H9 (cell line): ENCODE measurements around the gene RHOA. TPM values are rescaled to one million over a fixed set of nuclear protein-coding genes. Genes with fewer than 3 reads are reported as not detected.
"Not testable (repeated sequence)": the region's sequence is repeated elsewhere in the genome, so short reads cannot be mapped to it uniquely, and the experiment has no call there.

Experiments
- DNase-seq: peaks from one replicate; pipeline ENCODE4 v3.0.0-alpha.2; 2017
- H2AFZ ChIP-seq: one replicate; pipeline ENCODE4 v1.6.1; 2013; ENCODE audit warnings: mild to moderate bottlenecking, low read length, control low read depth, moderate library complexity
- H2AK5ac ChIP-seq: 2 replicates; pipeline ENCODE4 v1.6.1; 2013; ENCODE audit warnings: low read length, control low read depth, mixed read lengths; ENCODE audit not compliant: insufficient read length
- H2BK120ac ChIP-seq: one replicate; pipeline ENCODE4 v1.6.1; 2013; ENCODE audit warnings: low read depth, mild to moderate bottlenecking, low read length, control low read depth, inconsistent platforms; ENCODE audit not compliant: poor library complexity, severe bottlenecking
- H2BK12ac ChIP-seq: 2 replicates; pipeline ENCODE4 v1.6.1; 2013; ENCODE audit warnings: low read length, control low read depth, mixed read lengths, low read depth; ENCODE audit not compliant: insufficient read length
- H2BK15ac ChIP-seq: 2 replicates; pipeline ENCODE4 v1.6.1; 2013; ENCODE audit warnings: low read depth, low read length, control low read depth
- H2BK20ac ChIP-seq: one replicate; pipeline ENCODE4 v1.6.1; 2013; ENCODE audit warnings: low read depth, mild to moderate bottlenecking, low read length, control low read depth, inconsistent platforms; ENCODE audit not compliant: poor library complexity, severe bottlenecking
- H2BK5ac ChIP-seq: 2 replicates; pipeline ENCODE4 v1.6.1; 2013; ENCODE audit warnings: low read length, control low read depth, mixed read lengths; ENCODE audit not compliant: insufficient read length
- H3K14ac ChIP-seq: 2 replicates; pipeline ENCODE4 v1.6.1; 2013; ENCODE audit warnings: low read length, control low read depth; ENCODE audit not compliant: insufficient read depth
- H3K18ac ChIP-seq: 2 replicates; pipeline ENCODE4 v1.6.1; 2013; ENCODE audit warnings: low read depth, mild to moderate bottlenecking, mixed read lengths, low read length, control low read depth; ENCODE audit not compliant: insufficient read length
- H3K23ac ChIP-seq: 2 replicates; pipeline ENCODE4 v1.6.1; 2013; ENCODE audit warnings: low read length, control low read depth, mixed read lengths, low read depth; ENCODE audit not compliant: insufficient read length
- H3K23me2 ChIP-seq: 2 replicates; pipeline ENCODE4 v1.6.1; 2013; ENCODE audit warnings: low read depth, mild to moderate bottlenecking, mixed read lengths, low read length, control low read depth; ENCODE audit not compliant: insufficient read length, poor library complexity, severe bottlenecking
- H3K27ac ChIP-seq: 2 replicates; pipeline ENCODE4 v1.5.1; 2013; ENCODE audit warnings: low read length, control low read depth, mixed read lengths, low read depth; ENCODE audit not compliant: insufficient read length
- H3K27me3 ChIP-seq: 2 replicates; pipeline ENCODE4 v1.6.1; 2013; ENCODE audit warnings: low read length, control low read depth, inconsistent platforms; ENCODE audit not compliant: insufficient read depth
- H3K4ac ChIP-seq: 2 replicates; pipeline ENCODE4 v1.6.1; 2013; ENCODE audit warnings: low read depth, mild to moderate bottlenecking, control low read depth, inconsistent platforms, low read length, moderate library complexity
- H3K4me1 ChIP-seq: 2 replicates; pipeline ENCODE4 v1.6.1; 2013; ENCODE audit warnings: low read length, control low read depth, inconsistent platforms; ENCODE audit not compliant: insufficient read depth
- H3K4me2 ChIP-seq: 2 replicates; pipeline ENCODE4 v1.6.1; 2013; ENCODE audit warnings: low read length, control low read depth, mixed read lengths; ENCODE audit not compliant: insufficient read length, insufficient read depth
- H3K56ac ChIP-seq: 2 replicates; pipeline ENCODE4 v1.6.1; 2013; ENCODE audit warnings: low read depth, mild to moderate bottlenecking, mixed read lengths, low read length, control low read depth; ENCODE audit not compliant: insufficient read length
- H3K79me1 ChIP-seq: 2 replicates; pipeline ENCODE4 v1.6.1; 2013; ENCODE audit warnings: low read depth, mild to moderate bottlenecking, moderate library complexity, low read length, control low read depth, inconsistent platforms; ENCODE audit not compliant: insufficient read depth, poor library complexity, severe bottlenecking
- H3K79me2 ChIP-seq: 2 replicates; pipeline ENCODE4 v1.6.1; 2013; ENCODE audit warnings: low read length, control low read depth, inconsistent platforms; ENCODE audit not compliant: insufficient read depth
- H3K9ac ChIP-seq: 2 replicates; pipeline ENCODE4 v1.6.1; 2013; ENCODE audit warnings: low read length, control low read depth, mixed read lengths; ENCODE audit not compliant: insufficient read length; ENCODE audit errors: extremely low read depth
- H3K9me3 ChIP-seq: one replicate; pipeline ENCODE4 v1.6.1; 2013; ENCODE audit warnings: low read depth, low read length, inconsistent platforms; ENCODE audit not compliant: control insufficient read depth
- H3T11ph ChIP-seq: one replicate; pipeline ENCODE4 v1.6.1; 2013; ENCODE audit warnings: mild to moderate bottlenecking, low read length, control low read depth, inconsistent platforms
- H4K20me1 ChIP-seq: one replicate; pipeline ENCODE4 v1.6.1; 2013; ENCODE audit not compliant: control insufficient read depth, insufficient read length, insufficient read depth
- H4K5ac ChIP-seq: 2 replicates; pipeline ENCODE4 v1.6.1; 2013; ENCODE audit warnings: low read depth, mild to moderate bottlenecking, mixed read lengths, low read length, control low read depth; ENCODE audit not compliant: insufficient read length
- H4K8ac ChIP-seq: replicated peaks from 2 replicates; pipeline ENCODE4 v1.6.1; 2013; ENCODE audit warnings: low read length, control low read depth, mixed read lengths, low read depth; ENCODE audit not compliant: insufficient read length
- H4K91ac ChIP-seq: 2 replicates; pipeline ENCODE4 v1.6.1; 2013; ENCODE audit warnings: low read depth, mild to moderate bottlenecking, moderate library complexity, mixed read lengths, low read length, control low read depth; ENCODE audit not compliant: insufficient read length
- H3K27ac Mint-ChIP-seq, 3 experiments: 2 replicates in 2 of 3; 3 replicates in 1 of 3; pipeline ENCODE4 v1.8.0; 2020 to 2021; ENCODE audit warnings: mixed read lengths in 3 of 3, mild to moderate bottlenecking in 1 of 3, moderate library complexity in 1 of 3
- H3K27me3 Mint-ChIP-seq: 2 replicates; pipeline ENCODE4 v1.8.0; 2021; ENCODE audit warnings: low read depth, mild to moderate bottlenecking, moderate library complexity, mixed read lengths
- H3K36me3 Mint-ChIP-seq, 3 experiments: 2 replicates in 2 of 3; 3 replicates in 1 of 3; pipeline ENCODE4 v1.8.0; 2020 to 2021; ENCODE audit warnings: low read depth in 3 of 3, mixed read lengths in 3 of 3; ENCODE audit not compliant: insufficient read depth in 1 of 3
- H3K4me1 Mint-ChIP-seq, 2 experiments: 2 replicates each; pipeline ENCODE4 v1.8.0; 2020; ENCODE audit warnings: mixed read lengths in 2 of 2
- H3K4me3 Mint-ChIP-seq, 2 experiments: 2 replicates in 1 of 2; 3 replicates in 1 of 2; pipeline ENCODE4 v1.8.0; 2020 to 2021; ENCODE audit warnings: mild to moderate bottlenecking in 2 of 2, mixed read lengths in 2 of 2, moderate library complexity in 1 of 2
- H3K9me3 Mint-ChIP-seq, 2 experiments: 2 replicates in 1 of 2; 3 replicates in 1 of 2; pipeline ENCODE4 v1.8.0; 2020; ENCODE audit warnings: mild to moderate bottlenecking in 2 of 2, mixed read lengths in 2 of 2, moderate library complexity in 1 of 2
- CTCF ChIP-seq: fragments of 200-600 bp; sonication (generic); conservative IDR thresholded peaks from 3 replicates; pipeline ENCODE4 v1.8.0; 2021; ENCODE audit warnings: antibody characterized with exemption, mild to moderate bottlenecking
- WGBS: extraction: QIAGEN DNeasy Blood & Tissue Kit; methylation state at CpG from one replicate; pipeline ENCODE4 v1.1.7; 2013; ENCODE audit warnings: missing lambda C conversion rate, low lambda C conversion rate, mixed read lengths; ENCODE audit not compliant: insufficient read length; ENCODE audit errors: extremely low coverage; 5-methylcytosine and 5-hydroxymethylcytosine counted together
- total RNA-seq: library from RNA; stranded (reverse); gene quantifications from 2 replicates; pipeline ENCODE4 v1.2.1, GENCODE V29; 2021

The RHOA gene
- total RNA-seq, 1 experiment from 2014 or later, result 403 TPM

- Histone ChIP-seq H3K4ac (no peak overlapping the region), H2BK15ac (no peak overlapping the region), H3K23me2 (no peaks in the 10 kb centered on the region), H3K18ac (no peak overlapping the region), H3K27me3 (no peaks in the 10 kb centered on the region), H3K23ac (no peak overlapping the region), H3K4me2 (no peak overlapping the region), H4K20me1 (no peaks in the 10 kb centered on the region), H2BK12ac (no peak overlapping the region), H3K9me3 (no peaks in the 10 kb centered on the region), H3K9ac (no peak overlapping the region), H3T11ph (no peak overlapping the region), H3K56ac (no peak overlapping the region), H4K5ac (no peak overlapping the region), H2BK20ac (no peak overlapping the region), H2AFZ (no peak overlapping the region), H2BK5ac (no peak overlapping the region), H2BK120ac (no peak overlapping the region), H4K8ac (no peak overlapping the region), H3K27ac (no peak overlapping the region), H3K14ac (no peak overlapping the region), H3K4me1 (no peaks in the 10 kb centered on the region), H3K79me1 (no peaks in the 10 kb centered on the region), H3K79me2 (no peaks in the 10 kb centered on the region), H2AK5ac (no peak overlapping the region), H4K91ac (no peak overlapping the region)
- no peak for TF ChIP-seq CTCF
- WGBS, result no CpG with 5 or more reads among the region's 4 CpGs
- no peaks in the 10 kb centered on the region for H3K4me1 Mint-ChIP-seq
- no peaks in the 10 kb centered on the region; a peak in 1 of 5 replicates for H3K9me3 Mint-ChIP-seq
- DNase-seq, result no peak
- H3K36me3 Mint-ChIP-seq, result peaks cover 23 to 81% (median 56%) of the 10 kb centered on the region in 3 experiments; a peak in 6 of 7 replicates
- peak overlapping the region in 1 of 3 experiments; percentile 37; a peak in 2 of 7 replicates for H3K27ac Mint-ChIP-seq
- no peaks in the 10 kb centered on the region for H3K27me3 Mint-ChIP-seq
- no peak overlapping the region for H3K4me3 Mint-ChIP-seq
Observed at GRCh38 chr3:49329186-49329585, 82.6 kb downstream of the RHOA start.

- H4K20me1 ChIP-seq, H4K91ac ChIP-seq, H3K56ac ChIP-seq, H3K23ac ChIP-seq, H2AK5ac ChIP-seq, H2BK5ac ChIP-seq, H3K27ac ChIP-seq, H3K18ac ChIP-seq, H3K27me3 Mint-ChIP-seq, H2BK120ac ChIP-seq, H3K79me2 ChIP-seq, H3K27me3 ChIP-seq, H4K5ac ChIP-seq, H3K4me1 ChIP-seq, H3K4ac ChIP-seq, H3K23me2 ChIP-seq, H3K4me2 ChIP-seq, H4K8ac ChIP-seq, H3K14ac ChIP-seq, H3K9me3 ChIP-seq, H2BK12ac ChIP-seq, DNase-seq, H3K4me3 Mint-ChIP-seq, H3K9me3 Mint-ChIP-seq, H3K4me1 Mint-ChIP-seq, H2AFZ ChIP-seq, H3T11ph ChIP-seq, H3K79me1 ChIP-seq, H2BK15ac ChIP-seq, H2BK20ac ChIP-seq, H3K9ac ChIP-seq: not testable (repeated sequence)
- peak overlapping the region in 2 of 3 experiments; percentile 32 to 90; a peak in 3 of 7 replicates for H3K27ac Mint-ChIP-seq
- peaks cover 24 to 81% (median 60%) of the 10 kb centered on the region in 3 experiments; a peak in 6 of 7 replicates for H3K36me3 Mint-ChIP-seq
- WGBS, result no CpG with 5 or more reads among the region's 2 CpGs
Observed at GRCh38 chr3:49328350-49328749, 83.4 kb downstream of the RHOA start.
